ENCODE measurements around the gene TIMM50. TPM values are rescaled to one million over a fixed set of nuclear protein-coding genes. Genes with fewer than 3 reads are reported as not detected.
A peak's percentile ranks its signal among the peaks of the same experiment; 100 is the strongest.

TIMM50 gene
- total and polyA plus RNA-seq, 2 of the 13 experiments (the other 11 are each of a cell fraction or from before 2014, with no cell fraction given) = 91.1 to 92.5 TPM

DNA sequence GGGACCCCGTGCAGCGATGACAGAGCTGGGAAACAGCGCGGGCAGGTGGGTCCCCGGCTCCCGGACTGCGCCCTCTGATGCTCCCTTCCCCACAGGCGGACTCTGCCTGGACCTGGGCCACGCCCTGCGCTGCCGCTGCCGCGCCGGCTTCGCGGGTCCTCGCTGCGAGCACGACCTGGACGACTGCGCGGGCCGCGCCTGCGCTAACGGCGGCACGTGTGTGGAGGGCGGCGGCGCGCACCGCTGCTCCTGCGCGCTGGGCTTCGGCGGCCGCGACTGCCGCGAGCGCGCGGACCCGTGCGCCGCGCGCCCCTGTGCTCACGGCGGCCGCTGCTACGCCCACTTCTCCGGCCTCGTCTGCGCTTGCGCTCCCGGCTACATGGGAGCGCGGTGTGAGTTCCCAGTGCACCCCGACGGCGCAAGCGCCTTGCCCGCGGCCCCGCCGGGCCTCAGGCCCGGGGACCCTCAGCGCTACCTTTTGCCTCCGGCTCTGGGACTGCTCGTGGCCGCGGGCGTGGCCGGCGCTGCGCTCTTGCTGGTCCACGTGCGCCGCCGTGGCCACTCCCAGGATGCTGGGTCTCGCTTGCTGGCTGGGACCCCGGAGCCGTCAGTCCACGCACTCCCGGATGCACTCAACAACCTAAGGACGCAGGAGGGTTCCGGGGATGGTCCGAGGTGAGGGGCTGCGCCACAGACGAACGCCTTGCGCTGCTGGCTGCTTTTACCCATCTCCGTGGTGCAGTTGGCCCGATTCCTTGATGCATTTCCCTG, 26.5 kb downstream of the TIMM50 start (continued):
- TF ChIP-seq PAWR (CRISPR knock-in tag; IDR thresholded peaks at IDR 0.05; ENCODE audit: borderline replicate concordance) (no peak), NCOA2 (CRISPR knock-in tag; IDR thresholded peaks at IDR 0.05) (peak; percentile 14; the same call in 1 of the 2 replicates), SSRP1 (CRISPR knock-in tag; IDR thresholded peaks at IDR 0.05) (no peak), ZNF180 (CRISPR knock-in tag; IDR thresholded peaks at IDR 0.05; ENCODE audit: borderline replicate concordance, low read depth) (peak; percentile 58; the same call in 1 of the 2 replicates), ZNF737 (CRISPR knock-in tag; IDR thresholded peaks at IDR 0.05; ENCODE audit: borderline replicate concordance) (no peak), ZIK1 (CRISPR knock-in tag; IDR thresholded peaks at IDR 0.05; ENCODE audit: borderline replicate concordance, low read depth) (peak; percentile 98), ZNF773 (CRISPR knock-in tag; IDR thresholded peaks at IDR 0.05; ENCODE audit: borderline replicate concordance) (peak; percentile 97), TEAD3 (CRISPR knock-in tag; optimal IDR thresholded peaks at IDR 0.05; ENCODE audit: borderline replicate concordance) (no peak), EZH2 (conservative IDR thresholded peaks at IDR 0.05; ENCODE audit: low read depth, low read length) (no peak), ZFYVE20 (CRISPR knock-in tag; IDR thresholded peaks at IDR 0.05; ENCODE audit: borderline replicate concordance, low read depth) (peak; percentile 91; the same call in 1 of the 2 replicates), ZNF570 (CRISPR knock-in tag; IDR thresholded peaks at IDR 0.05; ENCODE audit: borderline replicate concordance) (no peak)
- TF ChIP-seq, protein P1, sequence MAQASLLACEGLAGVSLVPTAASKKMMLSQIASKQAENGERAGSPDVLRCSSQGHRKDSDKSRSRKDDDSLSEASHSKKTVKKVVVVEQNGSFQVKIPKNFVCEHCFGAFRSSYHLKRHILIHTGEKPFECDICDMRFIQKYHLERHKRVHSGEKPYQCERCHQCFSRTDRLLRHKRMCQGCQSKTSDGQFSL (CRISPR knock-in tag; IDR thresholded peaks at IDR 0.05) = peak; percentile 54; the same call in 1 of the 2 replicates
- TF ChIP-seq, protein P2, sequence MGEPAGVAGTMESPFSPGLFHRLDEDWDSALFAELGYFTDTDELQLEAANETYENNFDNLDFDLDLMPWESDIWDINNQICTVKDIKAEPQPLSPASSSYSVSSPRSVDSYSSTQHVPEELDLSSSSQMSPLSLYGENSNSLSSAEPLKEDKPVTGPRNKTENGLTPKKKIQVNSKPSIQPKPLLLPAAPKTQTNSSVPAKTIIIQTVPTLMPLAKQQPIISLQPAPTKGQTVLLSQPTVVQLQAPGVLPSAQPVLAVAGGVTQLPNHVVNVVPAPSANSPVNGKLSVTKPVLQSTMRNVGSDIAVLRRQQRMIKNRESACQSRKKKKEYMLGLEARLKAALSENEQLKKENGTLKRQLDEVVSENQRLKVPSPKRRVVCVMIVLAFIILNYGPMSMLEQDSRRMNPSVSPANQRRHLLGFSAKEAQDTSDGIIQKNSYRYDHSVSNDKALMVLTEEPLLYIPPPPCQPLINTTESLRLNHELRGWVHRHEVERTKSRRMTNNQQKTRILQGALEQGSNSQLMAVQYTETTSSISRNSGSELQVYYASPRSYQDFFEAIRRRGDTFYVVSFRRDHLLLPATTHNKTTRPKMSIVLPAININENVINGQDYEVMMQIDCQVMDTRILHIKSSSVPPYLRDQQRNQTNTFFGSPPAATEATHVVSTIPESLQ (CRISPR knock-in tag; conservative IDR thresholded peaks at IDR 0.05) = no peak
- TF ChIP-seq, protein P3, sequence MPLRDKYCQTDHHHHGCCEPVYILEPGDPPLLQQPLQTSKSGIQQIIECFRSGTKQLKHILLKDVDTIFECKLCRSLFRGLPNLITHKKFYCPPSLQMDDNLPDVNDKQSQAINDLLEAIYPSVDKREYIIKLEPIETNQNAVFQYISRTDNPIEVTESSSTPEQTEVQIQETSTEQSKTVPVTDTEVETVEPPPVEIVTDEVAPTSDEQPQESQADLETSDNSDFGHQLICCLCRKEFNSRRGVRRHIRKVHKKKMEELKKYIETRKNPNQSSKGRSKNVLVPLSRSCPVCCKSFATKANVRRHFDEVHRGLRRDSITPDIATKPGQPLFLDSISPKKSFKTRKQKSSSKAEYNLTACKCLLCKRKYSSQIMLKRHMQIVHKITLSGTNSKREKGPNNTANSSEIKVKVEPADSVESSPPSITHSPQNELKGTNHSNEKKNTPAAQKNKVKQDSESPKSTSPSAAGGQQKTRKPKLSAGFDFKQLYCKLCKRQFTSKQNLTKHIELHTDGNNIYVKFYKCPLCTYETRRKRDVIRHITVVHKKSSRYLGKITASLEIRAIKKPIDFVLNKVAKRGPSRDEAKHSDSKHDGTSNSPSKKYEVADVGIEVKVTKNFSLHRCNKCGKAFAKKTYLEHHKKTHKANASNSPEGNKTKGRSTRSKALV (CRISPR knock-in tag; IDR thresholded peaks at IDR 0.05) = peak; percentile 94
- TF ChIP-seq, protein P4, sequence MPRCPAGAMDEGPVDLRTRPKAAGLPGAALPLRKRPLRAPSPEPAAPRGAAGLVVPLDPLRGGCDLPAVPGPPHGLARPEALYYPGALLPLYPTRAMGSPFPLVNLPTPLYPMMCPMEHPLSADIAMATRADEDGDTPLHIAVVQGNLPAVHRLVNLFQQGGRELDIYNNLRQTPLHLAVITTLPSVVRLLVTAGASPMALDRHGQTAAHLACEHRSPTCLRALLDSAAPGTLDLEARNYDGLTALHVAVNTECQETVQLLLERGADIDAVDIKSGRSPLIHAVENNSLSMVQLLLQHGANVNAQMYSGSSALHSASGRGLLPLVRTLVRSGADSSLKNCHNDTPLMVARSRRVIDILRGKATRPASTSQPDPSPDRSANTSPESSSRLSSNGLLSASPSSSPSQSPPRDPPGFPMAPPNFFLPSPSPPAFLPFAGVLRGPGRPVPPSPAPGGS (CRISPR knock-in tag; IDR thresholded peaks at IDR 0.05) = peak; percentile 97
- TF ChIP-seq, protein P5, sequence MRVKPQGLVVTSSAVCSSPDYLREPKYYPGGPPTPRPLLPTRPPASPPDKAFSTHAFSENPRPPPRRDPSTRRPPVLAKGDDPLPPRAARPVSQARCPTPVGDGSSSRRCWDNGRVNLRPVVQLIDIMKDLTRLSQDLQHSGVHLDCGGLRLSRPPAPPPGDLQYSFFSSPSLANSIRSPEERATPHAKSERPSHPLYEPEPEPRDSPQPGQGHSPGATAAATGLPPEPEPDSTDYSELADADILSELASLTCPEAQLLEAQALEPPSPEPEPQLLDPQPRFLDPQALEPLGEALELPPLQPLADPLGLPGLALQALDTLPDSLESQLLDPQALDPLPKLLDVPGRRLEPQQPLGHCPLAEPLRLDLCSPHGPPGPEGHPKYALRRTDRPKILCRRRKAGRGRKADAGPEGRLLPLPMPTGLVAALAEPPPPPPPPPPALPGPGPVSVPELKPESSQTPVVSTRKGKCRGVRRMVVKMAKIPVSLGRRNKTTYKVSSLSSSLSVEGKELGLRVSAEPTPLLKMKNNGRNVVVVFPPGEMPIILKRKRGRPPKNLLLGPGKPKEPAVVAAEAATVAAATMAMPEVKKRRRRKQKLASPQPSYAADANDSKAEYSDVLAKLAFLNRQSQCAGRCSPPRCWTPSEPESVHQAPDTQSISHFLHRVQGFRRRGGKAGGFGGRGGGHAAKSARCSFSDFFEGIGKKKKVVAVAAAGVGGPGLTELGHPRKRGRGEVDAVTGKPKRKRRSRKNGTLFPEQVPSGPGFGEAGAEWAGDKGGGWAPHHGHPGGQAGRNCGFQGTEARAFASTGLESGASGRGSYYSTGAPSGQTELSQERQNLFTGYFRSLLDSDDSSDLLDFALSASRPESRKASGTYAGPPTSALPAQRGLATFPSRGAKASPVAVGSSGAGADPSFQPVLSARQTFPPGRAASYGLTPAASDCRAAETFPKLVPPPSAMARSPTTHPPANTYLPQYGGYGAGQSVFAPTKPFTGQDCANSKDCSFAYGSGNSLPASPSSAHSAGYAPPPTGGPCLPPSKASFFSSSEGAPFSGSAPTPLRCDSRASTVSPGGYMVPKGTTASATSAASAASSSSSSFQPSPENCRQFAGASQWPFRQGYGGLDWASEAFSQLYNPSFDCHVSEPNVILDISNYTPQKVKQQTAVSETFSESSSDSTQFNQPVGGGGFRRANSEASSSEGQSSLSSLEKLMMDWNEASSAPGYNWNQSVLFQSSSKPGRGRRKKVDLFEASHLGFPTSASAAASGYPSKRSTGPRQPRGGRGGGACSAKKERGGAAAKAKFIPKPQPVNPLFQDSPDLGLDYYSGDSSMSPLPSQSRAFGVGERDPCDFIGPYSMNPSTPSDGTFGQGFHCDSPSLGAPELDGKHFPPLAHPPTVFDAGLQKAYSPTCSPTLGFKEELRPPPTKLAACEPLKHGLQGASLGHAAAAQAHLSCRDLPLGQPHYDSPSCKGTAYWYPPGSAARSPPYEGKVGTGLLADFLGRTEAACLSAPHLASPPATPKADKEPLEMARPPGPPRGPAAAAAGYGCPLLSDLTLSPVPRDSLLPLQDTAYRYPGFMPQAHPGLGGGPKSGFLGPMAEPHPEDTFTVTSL (CRISPR knock-in tag; IDR thresholded peaks at IDR 0.05; ENCODE audit: borderline replicate concordance) = no peak

Data from HepG2 (cell line).